HepG2 (cell line): ENCODE data around the gene KNL1. TPM values are rescaled to one million over a fixed set of nuclear protein-coding genes. Genes with fewer than 3 reads are reported as not detected.

Source experiments
- ATAC-seq: fragments of 200-7000 bp; cut with Tn5 transposase; 3 replicates; pipeline ENCODE4 v1.9.1; 2020; ENCODE audit warnings: mild to moderate bottlenecking, moderate library complexity
- BruUV-seq: library from RNA; stranded (reverse); fragments of 400-500 nt; replicated peaks from 2 replicates; lab custom pipeline; 2021; lab: Mats Ljungman, UMichigan
- CTCF ChIA-PET: fragments of 300-600 bp; formaldehyde crosslinking; extraction: SDS; loops from one replicate; lab custom pipeline; 2021; ENCODE audit warnings: low total read pairs, inconsistent platforms, low intra/inter-chr PET ratio; lab: Yijun Ruan, JAX
- POLR2A ChIA-PET: fragments of 350-600 bp; sonication (Branson Sonifier 250); formaldehyde crosslinking; loops from one replicate; lab custom pipeline; 2020; ENCODE audit warnings: antibody characterized with exemption, inconsistent platforms; lab: Yijun Ruan, JAX
- DNase-seq: peaks from one replicate; pipeline ENCODE4 v3.0.0-alpha.2; 2015; ENCODE audit warnings: low spot score
- FAIRE-seq: peaks from 3 replicates; lab custom pipeline; 2011; peaks lifted over from hg19 to GRCh38; lab: Jason Lieb, UNC
- H2AFZ ChIP-seq: one replicate; pipeline ENCODE4 v1.6.1; 2011; ENCODE audit warnings: low read length, inconsistent platforms
- H3K27ac ChIP-seq: fragments of 300-600 bp; 3 replicates; pipeline ENCODE4 v1.8.0; 2011; ENCODE audit warnings: mixed run types, mild to moderate bottlenecking, mixed read lengths, low read length, inconsistent platforms; ENCODE audit not compliant: insufficient read depth; ENCODE audit errors: extremely low read length
- H3K27me3 ChIP-seq, 2 experiments: fragments of 200-600 bp in 1 of 2; 2 replicates in 1 of 2; 3 replicates in 1 of 2; pipeline versions ENCODE4 v1.6.0 to v1.8.0; 2011; ENCODE audit warnings: low read length in 2 of 2, mild to moderate bottlenecking in 2 of 2, moderate library complexity in 2 of 2, inconsistent platforms in 1 of 2; ENCODE audit not compliant: insufficient read depth in 2 of 2, control insufficient read depth in 1 of 2
- H3K36me3 ChIP-seq, 2 experiments: fragments of 200-600 bp in 1 of 2; replicated peaks in 1 of 2; 2 replicates in 1 of 2; 3 replicates in 1 of 2; pipeline versions ENCODE4 v1.5.1 to v1.8.0; 2011; ENCODE audit warnings: low read length in 2 of 2, inconsistent platforms in 1 of 2; ENCODE audit not compliant: insufficient read depth in 2 of 2, control insufficient read depth in 1 of 2
- H3K4me1 ChIP-seq: 2 replicates; pipeline ENCODE4 v1.5.1; 2012; ENCODE audit warnings: low read length, inconsistent platforms; ENCODE audit not compliant: insufficient read depth
- H3K4me2 ChIP-seq: 2 replicates; pipeline ENCODE4 v1.6.0; 2011; ENCODE audit warnings: low read depth, low read length, inconsistent platforms
- H3K4me3 ChIP-seq, 3 experiments: fragments of 200-600 bp in 1 of 3; sonication (generic), shearing (Covaris generic) in 1 of 3; replicated peaks in 1 of 3; 2 replicates each; pipeline ENCODE4 v1.5.1; 2011 to 2016; ENCODE audit warnings: low read length in 3 of 3, inconsistent platforms in 2 of 3, low read depth in 2 of 3, mild to moderate bottlenecking in 2 of 3, control low read depth in 1 of 3, mixed read lengths in 1 of 3; ENCODE audit not compliant: insufficient read depth in 1 of 3
- H3K79me2 ChIP-seq: one replicate; pipeline ENCODE4 v1.6.1; 2011; ENCODE audit warnings: low read length, inconsistent platforms; ENCODE audit not compliant: insufficient read depth
- H3K9ac ChIP-seq: 2 replicates; pipeline ENCODE4 v1.6.0; 2011; ENCODE audit warnings: mild to moderate bottlenecking, low read depth, low read length, inconsistent platforms; ENCODE audit not compliant: insufficient read depth
- H3K9me3 ChIP-seq: 2 replicates; pipeline ENCODE4 v1.5.1; 2012; ENCODE audit warnings: mild to moderate bottlenecking, low read length
- H4K20me1 ChIP-seq: 2 replicates; pipeline ENCODE4 v1.6.0; 2011; ENCODE audit warnings: inconsistent platforms, mild to moderate bottlenecking, low read length, moderate library complexity; ENCODE audit not compliant: insufficient read depth
- ELF1 ChIP-seq: sonication (generic); formaldehyde crosslinking; IDR thresholded peaks from 2 replicates; pipeline ENCODE4 v1.4.0; 2020; ENCODE audit warnings: missing genetic modification reagents
- FOXO4 ChIP-seq: sonication (generic); formaldehyde crosslinking; conservative IDR thresholded peaks from 2 replicates; pipeline ENCODE4 v1.8.1; 2023; ENCODE audit warnings: missing genetic modification reagents
- HNRNPUL1 ChIP-seq: fragments of 200-400 bp; formaldehyde crosslinking; IDR thresholded peaks from 2 replicates; pipeline ENCODE4 v1.6.1; 2017; ENCODE audit warnings: low read depth, mild to moderate bottlenecking, low read length, moderate library complexity
- IRF1 ChIP-seq: sonication (generic); formaldehyde crosslinking; IDR thresholded peaks from 2 replicates; pipeline ENCODE4 v1.4.0; 2020; ENCODE audit warnings: low read depth, mild to moderate bottlenecking, missing genetic modification reagents
- MBD4 ChIP-seq: IDR thresholded peaks from 2 replicates; pipeline ENCODE4 v1.6.1; 2012; ENCODE audit warnings: low read length, inconsistent platforms, borderline replicate concordance
- MEIS2 ChIP-seq: sonication (generic); formaldehyde crosslinking; IDR thresholded peaks from 2 replicates; pipeline ENCODE4 v1.9.0; 2021; ENCODE audit warnings: mild to moderate bottlenecking, missing genetic modification reagents
- PLSCR1 ChIP-seq: sonication (generic); formaldehyde crosslinking; IDR thresholded peaks from 2 replicates; pipeline ENCODE4 v1.5.0; 2020; ENCODE audit warnings: missing genetic modification reagents, mild to moderate bottlenecking, borderline replicate concordance
- POGZ ChIP-seq: sonication (generic); formaldehyde crosslinking; IDR thresholded peaks from 2 replicates; pipeline ENCODE4 v1.4.0; 2020; ENCODE audit warnings: mild to moderate bottlenecking, missing genetic modification reagents
- TGIF2 ChIP-seq: IDR thresholded peaks from 2 replicates; pipeline ENCODE4 v1.6.1; 2016; ENCODE audit warnings: control low read depth, missing compliant biosample characterization
- THAP9 ChIP-seq: sonication (generic); formaldehyde crosslinking; IDR thresholded peaks from 2 replicates; pipeline ENCODE4; 2020; ENCODE audit warnings: missing genetic modification reagents, mild to moderate bottlenecking, borderline replicate concordance
- THYN1 ChIP-seq: sonication (generic); formaldehyde crosslinking; IDR thresholded peaks from 2 replicates; pipeline ENCODE4 v1.8.1; 2023; ENCODE audit warnings: low read depth, mild to moderate bottlenecking, moderate library complexity, missing genetic modification reagents, borderline replicate concordance
- ZFY ChIP-seq: sonication (generic); formaldehyde crosslinking; IDR thresholded peaks from 2 replicates; pipeline ENCODE4 v1.4.0; 2020; ENCODE audit warnings: missing genetic modification reagents
- ZFYVE20 ChIP-seq: sonication (generic); formaldehyde crosslinking; IDR thresholded peaks from 2 replicates; pipeline ENCODE4 v1.8.0; 2023; ENCODE audit warnings: low read depth, mild to moderate bottlenecking, moderate library complexity, missing genetic modification reagents, borderline replicate concordance
- ZNF143 ChIP-seq: sonication (generic); formaldehyde crosslinking; IDR thresholded peaks from 2 replicates; pipeline ENCODE4 v1.4.0; 2020; ENCODE audit warnings: missing genetic modification reagents
- ZNF251 ChIP-seq: sonication (generic); formaldehyde crosslinking; IDR thresholded peaks from 2 replicates; pipeline ENCODE4 v1.9.0; 2021; ENCODE audit warnings: mild to moderate bottlenecking, missing genetic modification reagents
- ZNF703 ChIP-seq: sonication (generic); formaldehyde crosslinking; IDR thresholded peaks from 2 replicates; pipeline ENCODE4 v1.5.1; 2020; ENCODE audit warnings: missing genetic modification reagents, mild to moderate bottlenecking, moderate library complexity, borderline replicate concordance
- WGBS: methylation state at CpG from one replicate; pipeline ENCODE4 v1.1.6; 2017; ENCODE audit warnings: low lambda C conversion rate; 5-methylcytosine and 5-hydroxymethylcytosine counted together
- in situ Hi-C: cut with HindIII; loops from 2 replicates; pipeline ENCODE4 v1.10.0; 2017; ENCODE audit warnings: low pct_unique_long_range_greater_than_20kb; ENCODE audit not compliant: extremely low pct_ligation_motif_present
- intact Hi-C: fragments of 100-400 bp; cut with micrococcal nuclease; formaldehyde crosslinking; loops from one replicate; pipeline ENCODE4 v1.10.0; 2022; ENCODE audit not compliant: unreplicated experiment
- polyA plus RNA-seq, 8 experiments: library from polyadenylated mRNA; depleted of rRNA in 3 of 8; stranded (reverse) in 7 of 8; unstranded in 1 of 8; fragments of >200 nt; fragmentation: Illumina TruSeq in 4 of 8; extraction: Trizol in 4 of 8; gene quantifications; 2 replicates each; pipeline versions ENCODE4 v1.2.1 to v1.2.3, GENCODE V29; 2011 to 2016; ENCODE audit warnings: low read depth in 4 of 8, missing spikeins in 1 of 8, mixed read lengths in 1 of 8; ENCODE audit not compliant: insufficient read depth in 1 of 8
- total RNA-seq, 5 experiments: library from RNA; depleted of rRNA; stranded (reverse); fragments of >200 nt; fragmentation: Illumina TruSeq; extraction: Trizol; gene quantifications; 2 replicates each; pipeline ENCODE4 v1.2.3, GENCODE V29; 2016; ENCODE audit warnings: low read depth in 1 of 5

KNL1 gene
- total and polyA plus RNA-seq, 2 of the 13 experiments (the other 11 are each of a cell fraction or from before 2014, with no cell fraction given): 8.0 to 21.4 TPM

GRCh38 chr15:40694688-40695468, 100.8 kb downstream of the KNL1 start, which contains the start of gene RAD51:
TSS of gene RAD51 (plus strand) at chr15:40695174. CDS start at chr15:40698759, 3,585 bp downstream.
- no peak within 1 kb of the TSS for H2AFZ ChIP-seq
- H3K36me3 ChIP-seq: peaks cover 0 to 10% of the 10 kb centered on the region in 2 experiments; a peak in 2 of 5 replicates
- peak within 1 kb of the TSS; percentile 97 for H3K27ac ChIP-seq
- intact Hi-C loops (loop anchor here (1.0 to 10.0 kb wide), 3 partner anchors 100 to 130 kb away; partner anchors contain the start of genes CCDC32 and KNL1), in situ Hi-C loops (loop anchor here (10.0 kb wide), 1 partner anchor 200 kb away; the partner anchor contains the start of gene VPS18)
- H3K4me3 ChIP-seq: peak within 1 kb of the TSS; percentile 80 to 100 (median 92)
- ChIA-PET CTCF (no interaction called here), POLR2A (interaction anchor here (0.6 to 2.3 kb wide), 20 partner anchors 9 to 199 kb away, joined by 3 to 17 read pairs (median 4); partner anchors contain the start of genes CCDC32, DNAJC17, GCHFR and RPUSD2)
- H3K4me1 ChIP-seq: peaks cover 20% of the 10 kb centered on the region
- no TSS peak for BruUV-seq
- H3K9ac ChIP-seq: peak within 1 kb of the TSS; percentile 90
- FAIRE-seq: no peak
- peak; percentile 89 for DNase-seq
- H3K4me2 ChIP-seq: peak within 1 kb of the TSS; percentile 94
- H3K79me2 ChIP-seq: peaks cover 14% of the 10 kb centered on the region
- WGBS: under 1% methylated on average over 31 of the region's 81 CpGs
- H3K27me3 ChIP-seq: peaks cover 0 to 5% of the 10 kb centered on the region in 2 experiments; a peak in 1 of 5 replicates
- peak; percentile 91 for ATAC-seq
- H4K20me1 ChIP-seq: no peaks in the 10 kb centered on the region
- no peaks in the 10 kb centered on the region for H3K9me3 ChIP-seq
- TF ChIP-seq THYN1 (CRISPR knock-in tag): no peak
- TF ChIP-seq ZNF703 (CRISPR knock-in tag): peak; percentile 50; the same call in 1 of the 2 replicates
- TF ChIP-seq POGZ: peak; percentile 36
- 0 out of 2 replicates have a peak, but pooled peaks have one; percentile 82 for TF ChIP-seq FOXO4
- TF ChIP-seq ZFY (CRISPR knock-in tag): peak; percentile 79
- TF ChIP-seq ZFYVE20 (CRISPR knock-in tag): peak; percentile 86
- TF ChIP-seq HNRNPUL1: no peak
- no peak for TF ChIP-seq MBD4
- TF ChIP-seq THAP9 (CRISPR knock-in tag): no peak; the same call in 1 of the 2 replicates
- peak; percentile 85; the same call in 1 of the 2 replicates for TF ChIP-seq PLSCR1
- peak; percentile 79; the same call in 1 of the 2 replicates for TF ChIP-seq MEIS2 (CRISPR knock-in tag)
- TF ChIP-seq IRF1 (CRISPR knock-in tag): no peak
- peak; percentile 94 for TF ChIP-seq ELF1 (CRISPR knock-in tag)
- TF ChIP-seq TGIF2 (CRISPR knock-in tag): peak; percentile 96
- TF ChIP-seq ZNF143 (CRISPR knock-in tag): peak; percentile 95
- TF ChIP-seq ZNF251: no peak
